B cell (primary cell): ENCODE results near the gene USE1.

Source experiments
- CTCF ChIP-seq: fragments of 200-600 bp; IDR thresholded peaks from one replicate; pipeline ENCODE4 v1.8.0; 2022; ENCODE audit warnings: antibody characterized with exemption, mild to moderate bottlenecking
- EZH2 ChIP-seq: IDR thresholded peaks from 2 replicates; pipeline ENCODE4 v1.6.1; 2012; ENCODE audit warnings: borderline replicate concordance, low read depth, mild to moderate bottlenecking, moderate library complexity, low read length; ENCODE audit not compliant: insufficient read depth, poor library complexity, severe bottlenecking

DNA sequence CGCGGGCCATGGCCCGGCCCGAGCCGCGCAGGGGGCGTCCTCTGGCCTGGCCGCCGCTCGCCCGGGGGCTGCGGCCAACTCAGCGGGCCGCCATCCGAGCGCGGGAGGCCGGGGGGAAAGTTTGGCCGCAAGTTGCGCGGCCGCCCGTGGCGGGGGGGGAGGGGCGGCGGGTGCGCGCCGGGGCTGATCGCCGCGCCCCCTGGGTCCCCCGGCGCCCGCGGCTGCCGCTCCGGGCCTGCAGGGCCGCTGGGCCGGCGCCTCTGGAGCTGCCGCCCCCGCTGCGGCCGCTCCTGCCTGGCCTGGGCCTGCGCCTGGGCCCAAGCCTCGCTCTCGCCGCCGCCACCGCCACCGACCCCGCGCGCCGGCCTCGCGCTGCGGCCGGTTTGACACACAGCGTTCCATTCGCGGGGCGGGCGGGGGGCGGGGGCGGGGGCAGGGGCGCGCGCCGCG is 30.4 kb downstream of the USE1 start, which contains the start of gene NR2F6:
- TF ChIP-seq CTCF (no peak), EZH2 (no peak)
